K562 (cell line): Measurements from ENCODE around the gene TBC1D2B. TPM values are rescaled to one million over a fixed set of nuclear protein-coding genes. Genes with fewer than 3 reads are reported as not detected.
A peak's percentile ranks its signal among the peaks of the same experiment; 100 is the strongest.
"Not testable (repeated sequence)": the region's sequence is repeated elsewhere in the genome, so short reads cannot be mapped to it uniquely, and the experiment has no call there.

Experiments
- ATAC-seq: fragments of 200-7000 bp; cut with Tn5 transposase; 3 replicates; pipeline ENCODE4 v1.9.1; 2020; ENCODE audit warnings: moderate library complexity
- BruUV-seq: library from RNA; stranded (reverse); fragments of 400-500 nt; replicated peaks from 2 replicates; lab custom pipeline; 2021; lab: Mats Ljungman, UMichigan
- CTCF ChIA-PET: fragments of 300-600 bp; formaldehyde crosslinking; extraction: SDS; loops from one replicate; lab custom pipeline; 2021; ENCODE audit warnings: low intra/inter-chr PET ratio; lab: Yijun Ruan, JAX
- POLR2A ChIA-PET: fragments of 300-600, 350-650 bp; sonication (Branson Sonifier 250); formaldehyde crosslinking; extraction: SDS; loops from one replicate; lab custom pipeline; 2021; ENCODE audit warnings: antibody characterized with exemption, inconsistent platforms; lab: Yijun Ruan, JAX
- DNase-seq, 4 experiments: peaks; one replicate each; pipeline versions ENCODE4 v3.0.0 to v3.0.0-alpha.2; 2011 to 2018; ENCODE audit warnings: low spot score in 3 of 4, mixed read lengths in 3 of 4; ENCODE audit errors: extremely low read depth in 1 of 4
- FAIRE-seq: peaks from 2 replicates; lab custom pipeline; 2011; peaks lifted over from hg19 to GRCh38; lab: Jason Lieb, UNC
- H2AFZ ChIP-seq: 2 replicates; pipeline ENCODE4 v1.6.0; 2011; ENCODE audit warnings: low read depth, low read length, control low read depth, inconsistent platforms
- H3K27ac ChIP-seq: fragments of 200-600 bp; 3 replicates; pipeline ENCODE4 v1.8.0; 2011; ENCODE audit warnings: low read depth, mild to moderate bottlenecking, control low read depth, inconsistent platforms, low read length, moderate library complexity, mixed read lengths; ENCODE audit errors: extremely low read depth
- H3K27me3 ChIP-seq, 2 experiments: fragments of 300-600 bp in 1 of 2; 2 replicates in 1 of 2; 3 replicates in 1 of 2; pipeline versions ENCODE4 v1.6.0 to v1.8.0; 2011; ENCODE audit warnings: inconsistent platforms in 2 of 2, low read length in 2 of 2, mild to moderate bottlenecking in 1 of 2, mixed read lengths in 1 of 2, moderate library complexity in 1 of 2; ENCODE audit not compliant: control insufficient read depth in 2 of 2, insufficient read depth in 2 of 2
- H3K36me3 ChIP-seq: fragments of 300-600 bp; 3 replicates; pipeline ENCODE4 v1.8.0; 2011; ENCODE audit warnings: mild to moderate bottlenecking, low read length, inconsistent platforms; ENCODE audit not compliant: control insufficient read depth, insufficient read depth
- H3K4me1 ChIP-seq, 2 experiments: fragments of 200-600 bp in 1 of 2; replicated peaks in 1 of 2; 2 replicates in 1 of 2; 3 replicates in 1 of 2; pipeline versions ENCODE4 v1.5.1 to v1.8.0; 2011; ENCODE audit warnings: inconsistent platforms in 2 of 2, low read length in 2 of 2, mild to moderate bottlenecking in 1 of 2, mixed read lengths in 1 of 2, moderate library complexity in 1 of 2; ENCODE audit not compliant: control insufficient read depth in 2 of 2, insufficient read depth in 2 of 2
- H3K4me2 ChIP-seq: 2 replicates; pipeline ENCODE4 v1.6.1; 2011; ENCODE audit warnings: low read length, control low read depth, inconsistent platforms, mixed read lengths; ENCODE audit not compliant: insufficient read depth
- H3K4me3 ChIP-seq: fragments of 200-600 bp; sonication (generic), shearing (Covaris generic); 2 replicates; pipeline ENCODE4 v1.5.1; 2016; ENCODE audit warnings: control low read depth, inconsistent platforms
- H3K79me2 ChIP-seq: fragments of 200-600 bp; 3 replicates; pipeline ENCODE4 v1.8.0; 2011; ENCODE audit warnings: low read length, inconsistent platforms; ENCODE audit not compliant: control insufficient read depth, insufficient read depth
- H3K9ac ChIP-seq, 2 experiments: 2 replicates each; pipeline versions ENCODE4 v1.6.0 to v1.6.1; 2011; ENCODE audit warnings: low read depth in 2 of 2, low read length in 2 of 2, control low read depth in 1 of 2, inconsistent platforms in 1 of 2, mild to moderate bottlenecking in 1 of 2, mixed read lengths in 1 of 2; ENCODE audit not compliant: insufficient read depth in 1 of 2
- H3K9me1 ChIP-seq: one replicate; pipeline ENCODE4 v1.6.0; 2011; ENCODE audit warnings: inconsistent platforms, mild to moderate bottlenecking, low read length, moderate library complexity; ENCODE audit not compliant: control insufficient read depth, insufficient read depth
- H3K9me3 ChIP-seq: replicated peaks from 2 replicates; pipeline ENCODE4 v1.5.1; 2011; ENCODE audit warnings: low read depth, low read length, inconsistent platforms; ENCODE audit not compliant: control insufficient read depth, insufficient read depth
- H4K20me1 ChIP-seq: replicated peaks from 2 replicates; pipeline ENCODE4 v1.6.1; 2011; ENCODE audit warnings: low read length, inconsistent platforms, mixed read lengths; ENCODE audit not compliant: control insufficient read depth, insufficient read depth
- WGBS: fragments of 100-300 bp; shearing (Covaris generic); methylation state at CpG from one replicate; pipeline ENCODE4 v1.1.6; 2016; ENCODE audit warnings: low coverage, mixed read lengths; ENCODE audit not compliant: insufficient coverage; ENCODE audit errors: missing lambda C conversion rate; 5-methylcytosine and 5-hydroxymethylcytosine counted together
- in situ Hi-C: fragments of 300-500 bp; cut with MboI; formaldehyde crosslinking; loops from 4 replicates; pipeline ENCODE4 v1.15.0; 2018; ENCODE audit warnings: inconsistent platforms, mixed read lengths
- intact Hi-C: fragments of 100-400 bp; cut with micrococcal nuclease; formaldehyde crosslinking; loops from 2 replicates; pipeline ENCODE4 v1.14.2; 2022
- polyA plus RNA-seq, 8 experiments: library from polyadenylated mRNA; depleted of rRNA in 4 of 8; stranded (reverse) in 5 of 8; unstranded in 3 of 8; fragments of >200 nt; fragmentation: Nextera tagmentation in 2 of 8; fragmentation: Illumina TruSeq in 1 of 8; extraction: Ambion mirVana in 2 of 8; extraction: Trizol in 1 of 8; gene quantifications; 2 replicates each; pipeline versions ENCODE4 v1.2.1 to v1.2.3, GENCODE V29; 2011 to 2014; ENCODE audit warnings: inconsistent platforms in 1 of 8, missing spikeins in 1 of 8
- total RNA-seq, 7 experiments: library from RNA; depleted of rRNA in 6 of 7; stranded (reverse); fragments of >200 nt in 6 of 7; fragmentation: Illumina TruSeq in 2 of 7; extraction: Trizol in 2 of 7; gene quantifications; 2 replicates each; pipeline versions ENCODE4 v1.2.1 to v1.2.3, GENCODE V29; 2011 to 2021; ENCODE audit warnings: low replicate concordance in 1 of 7

TBC1D2B gene
- total and polyA plus RNA-seq, 9 of the 15 experiments (the other 6 are each of a cell fraction or from before 2014, with no cell fraction given) = 0.15 to 16.3 (median 8.9) TPM

GRCh38 chr15:77979157-77979556, 98.4 kb downstream of the TBC1D2B start:
- peaks cover 7 to 32% of the 10 kb centered on the region in 2 experiments; a peak in 3 of 5 replicates for H3K27me3 ChIP-seq
- H3K9me1 ChIP-seq, H3K9ac ChIP-seq, ATAC-seq, BruUV-seq, DNase-seq, POLR2A ChIA-PET, H3K36me3 ChIP-seq, H4K20me1 ChIP-seq, FAIRE-seq, H3K79me2 ChIP-seq, H3K4me3 ChIP-seq, H3K9me3 ChIP-seq, H3K4me2 ChIP-seq, H3K27ac ChIP-seq, CTCF ChIA-PET, H2AFZ ChIP-seq, intact Hi-C loops: not testable (repeated sequence)
- 3% methylated on average over 6 of the region's 8 CpGs for WGBS
- in situ Hi-C loops = loop anchor here (5.0 kb wide), 1 partner anchor 798 kb away; no protein-coding TSS in a partner anchor
- peaks cover 0 to 18% of the 10 kb centered on the region in 2 experiments; a peak in 2 of 5 replicates for H3K4me1 ChIP-seq

- POLR2A ChIA-PET, FAIRE-seq, H4K20me1 ChIP-seq, H3K9me3 ChIP-seq, BruUV-seq, H3K4me3 ChIP-seq, H3K27ac ChIP-seq, intact Hi-C loops, H2AFZ ChIP-seq, CTCF ChIA-PET, DNase-seq, H3K9ac ChIP-seq, H3K4me2 ChIP-seq, H3K79me2 ChIP-seq, H3K9me1 ChIP-seq, H3K36me3 ChIP-seq: not testable (repeated sequence)
- WGBS = 0% methylated on average over 1 of the region's 13 CpGs
- H3K4me1 ChIP-seq = peaks cover 0 to 18% of the 10 kb centered on the region in 2 experiments; a peak in 2 of 5 replicates
- peaks cover 7 to 36% of the 10 kb centered on the region in 2 experiments; a peak in 3 of 5 replicates for H3K27me3 ChIP-seq
- in situ Hi-C loops = loop anchor here (5.0 kb wide), 1 partner anchor 799 kb away; no protein-coding TSS in a partner anchor
- peak; percentile 23; the same call in 2 of the 3 replicates for ATAC-seq
These were observed 98.8 kb downstream of the TBC1D2B start for GRCh38 chr15:77978759-77979145.

DNA sequence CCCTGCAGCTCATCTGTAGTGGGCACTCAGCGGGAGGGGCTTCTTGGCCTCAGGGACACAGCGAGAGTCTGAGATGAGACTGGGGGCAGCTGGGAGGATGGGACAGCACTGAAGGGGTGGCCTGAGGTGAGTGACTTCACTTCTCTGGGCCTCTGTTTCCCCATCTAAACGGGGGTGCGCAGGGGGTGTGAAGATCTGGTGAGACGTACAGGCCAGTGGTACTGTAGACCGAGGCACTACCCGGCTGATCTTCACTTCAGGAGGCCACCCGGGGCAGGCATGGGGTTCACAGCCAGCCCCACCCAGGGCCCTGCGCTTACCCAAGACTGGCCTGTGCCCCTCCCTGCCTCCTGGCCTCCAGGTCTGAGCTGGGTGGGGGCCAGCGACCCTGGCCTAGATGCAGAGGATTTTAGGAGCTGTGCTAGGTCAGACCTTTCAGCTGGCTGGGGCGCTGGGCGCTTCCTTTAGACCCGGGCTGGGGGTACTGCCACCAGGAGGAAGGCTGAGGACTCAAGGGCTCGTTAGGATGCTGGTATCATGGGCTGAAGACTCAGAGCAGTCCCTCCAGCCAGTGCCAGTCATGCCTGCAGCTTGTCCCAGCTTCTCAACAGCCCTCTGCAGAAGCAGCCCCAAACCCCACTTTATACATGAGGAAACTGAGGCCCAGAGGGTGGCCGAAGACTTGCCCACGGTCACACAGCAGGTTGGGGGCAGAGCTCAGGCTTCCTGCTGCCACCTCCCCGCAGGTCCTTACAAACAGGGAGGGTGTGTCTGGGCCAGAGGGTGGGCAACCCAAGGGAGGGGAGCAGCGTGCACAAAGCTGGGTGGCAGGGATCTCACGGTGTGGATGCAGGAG, 99.4 kb downstream of the TBC1D2B start:
- H3K4me2 ChIP-seq, DNase-seq, H3K79me2 ChIP-seq, POLR2A ChIA-PET, H3K9me1 ChIP-seq, FAIRE-seq, H4K20me1 ChIP-seq, H3K4me3 ChIP-seq, H3K36me3 ChIP-seq, ATAC-seq, H3K9ac ChIP-seq, H3K27ac ChIP-seq, H3K9me3 ChIP-seq, BruUV-seq, H2AFZ ChIP-seq, intact Hi-C loops, CTCF ChIA-PET: not testable (repeated sequence)
- Histone ChIP-seq H3K4me1 (peaks cover 0 to 18% of the 10 kb centered on the region in 2 experiments; a peak in 2 of 5 replicates), H3K27me3 (peaks cover 7 to 34% of the 10 kb centered on the region in 2 experiments; a peak in 3 of 5 replicates)
- in situ Hi-C loops = loop anchor here (5.0 kb wide), 1 partner anchor 799 kb away; no protein-coding TSS in a partner anchor
- 20% methylated on average over 16 of the region's 19 CpGs for WGBS
